WTC11 (cell line): ENCODE measurements around the gene C11orf54.
A peak's percentile ranks its signal among the peaks of the same experiment; 100 is the strongest.

Experiments
- ATF3 ChIP-seq: sonication (generic); formaldehyde crosslinking; conservative IDR thresholded peaks from 2 replicates; pipeline ENCODE4 v1.8.1; 2022; ENCODE audit warnings: mild to moderate bottlenecking, missing genetic modification reagents
- CBFB ChIP-seq: sonication (generic); formaldehyde crosslinking; IDR thresholded peaks from 2 replicates; pipeline ENCODE4 v1.8.1; 2022; ENCODE audit warnings: mild to moderate bottlenecking, low read depth, missing genetic modification reagents
- CREM ChIP-seq: sonication (generic); formaldehyde crosslinking; IDR thresholded peaks from 2 replicates; pipeline ENCODE4 v1.8.1; 2022; ENCODE audit warnings: mild to moderate bottlenecking, missing genetic modification reagents, moderate library complexity
- GABPB1 ChIP-seq: sonication (generic); formaldehyde crosslinking; IDR thresholded peaks from 2 replicates; pipeline ENCODE4 v1.8.1; 2023; ENCODE audit warnings: mild to moderate bottlenecking, missing genetic modification reagents
- HMGA2 ChIP-seq: fragments of 250-450 bp; sonication (Bioruptor Pico); IDR thresholded peaks from 2 replicates; pipeline ENCODE4 v1.4.0; 2021; ENCODE audit warnings: mild to moderate bottlenecking, moderate library complexity
- IRF1 ChIP-seq: sonication (generic); formaldehyde crosslinking; IDR thresholded peaks from 2 replicates; pipeline ENCODE4 v1.8.0; 2023; ENCODE audit warnings: missing genetic modification reagents
- NFYB ChIP-seq: sonication (generic); formaldehyde crosslinking; conservative IDR thresholded peaks from 2 replicates; pipeline ENCODE4 v1.8.0; 2022; ENCODE audit warnings: low read depth, missing genetic modification reagents
- USF1 ChIP-seq: sonication (generic); formaldehyde crosslinking; IDR thresholded peaks from 2 replicates; pipeline ENCODE4 v1.8.0; 2022; ENCODE audit warnings: mild to moderate bottlenecking, missing genetic modification reagents
- ZBTB43 ChIP-seq: sonication (generic); formaldehyde crosslinking; IDR thresholded peaks from 2 replicates; pipeline ENCODE4 v1.8.1; 2023; ENCODE audit warnings: mild to moderate bottlenecking, missing genetic modification reagents
- TF ChIP-seq, protein P1 (sequence below): fragments of 200-600 bp; IDR thresholded peaks from 2 replicates; pipeline ENCODE4 v1.8.0; 2022; ENCODE audit warnings: antibody characterized with exemption
- TF ChIP-seq, protein P2 (sequence below): sonication (generic); formaldehyde crosslinking; IDR thresholded peaks from 2 replicates; pipeline ENCODE4 v1.8.1; 2023; ENCODE audit warnings: mild to moderate bottlenecking, missing genetic modification reagents, borderline replicate concordance
- TF ChIP-seq, protein P3 (sequence below): fragments of 250-450 bp; sonication (Bioruptor Pico); IDR thresholded peaks from 2 replicates; pipeline ENCODE4 v2.1.2; 2022; ENCODE audit warnings: mild to moderate bottlenecking, moderate library complexity

- TF ChIP-seq, protein P1, sequence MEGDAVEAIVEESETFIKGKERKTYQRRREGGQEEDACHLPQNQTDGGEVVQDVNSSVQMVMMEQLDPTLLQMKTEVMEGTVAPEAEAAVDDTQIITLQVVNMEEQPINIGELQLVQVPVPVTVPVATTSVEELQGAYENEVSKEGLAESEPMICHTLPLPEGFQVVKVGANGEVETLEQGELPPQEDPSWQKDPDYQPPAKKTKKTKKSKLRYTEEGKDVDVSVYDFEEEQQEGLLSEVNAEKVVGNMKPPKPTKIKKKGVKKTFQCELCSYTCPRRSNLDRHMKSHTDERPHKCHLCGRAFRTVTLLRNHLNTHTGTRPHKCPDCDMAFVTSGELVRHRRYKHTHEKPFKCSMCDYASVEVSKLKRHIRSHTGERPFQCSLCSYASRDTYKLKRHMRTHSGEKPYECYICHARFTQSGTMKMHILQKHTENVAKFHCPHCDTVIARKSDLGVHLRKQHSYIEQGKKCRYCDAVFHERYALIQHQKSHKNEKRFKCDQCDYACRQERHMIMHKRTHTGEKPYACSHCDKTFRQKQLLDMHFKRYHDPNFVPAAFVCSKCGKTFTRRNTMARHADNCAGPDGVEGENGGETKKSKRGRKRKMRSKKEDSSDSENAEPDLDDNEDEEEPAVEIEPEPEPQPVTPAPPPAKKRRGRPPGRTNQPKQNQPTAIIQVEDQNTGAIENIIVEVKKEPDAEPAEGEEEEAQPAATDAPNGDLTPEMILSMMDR: no peak
- TF ChIP-seq IRF1 (CRISPR knock-in tag) (peak; percentile 54; the same call in 1 of the 2 replicates), NFYB (CRISPR knock-in tag) (no peak), HMGA2 (no peak), USF1 (CRISPR knock-in tag) (0 out of 2 replicates have a peak, but pooled peaks have one; percentile 13), CBFB (CRISPR knock-in tag) (no peak), ZBTB43 (CRISPR knock-in tag) (peak; percentile 23; the same call in 1 of the 2 replicates), CREM (peak; percentile 54; the same call in 1 of the 2 replicates), GABPB1 (peak; percentile 44; the same call in 1 of the 2 replicates), ATF3 (no peak)
- TF ChIP-seq, protein P2, sequence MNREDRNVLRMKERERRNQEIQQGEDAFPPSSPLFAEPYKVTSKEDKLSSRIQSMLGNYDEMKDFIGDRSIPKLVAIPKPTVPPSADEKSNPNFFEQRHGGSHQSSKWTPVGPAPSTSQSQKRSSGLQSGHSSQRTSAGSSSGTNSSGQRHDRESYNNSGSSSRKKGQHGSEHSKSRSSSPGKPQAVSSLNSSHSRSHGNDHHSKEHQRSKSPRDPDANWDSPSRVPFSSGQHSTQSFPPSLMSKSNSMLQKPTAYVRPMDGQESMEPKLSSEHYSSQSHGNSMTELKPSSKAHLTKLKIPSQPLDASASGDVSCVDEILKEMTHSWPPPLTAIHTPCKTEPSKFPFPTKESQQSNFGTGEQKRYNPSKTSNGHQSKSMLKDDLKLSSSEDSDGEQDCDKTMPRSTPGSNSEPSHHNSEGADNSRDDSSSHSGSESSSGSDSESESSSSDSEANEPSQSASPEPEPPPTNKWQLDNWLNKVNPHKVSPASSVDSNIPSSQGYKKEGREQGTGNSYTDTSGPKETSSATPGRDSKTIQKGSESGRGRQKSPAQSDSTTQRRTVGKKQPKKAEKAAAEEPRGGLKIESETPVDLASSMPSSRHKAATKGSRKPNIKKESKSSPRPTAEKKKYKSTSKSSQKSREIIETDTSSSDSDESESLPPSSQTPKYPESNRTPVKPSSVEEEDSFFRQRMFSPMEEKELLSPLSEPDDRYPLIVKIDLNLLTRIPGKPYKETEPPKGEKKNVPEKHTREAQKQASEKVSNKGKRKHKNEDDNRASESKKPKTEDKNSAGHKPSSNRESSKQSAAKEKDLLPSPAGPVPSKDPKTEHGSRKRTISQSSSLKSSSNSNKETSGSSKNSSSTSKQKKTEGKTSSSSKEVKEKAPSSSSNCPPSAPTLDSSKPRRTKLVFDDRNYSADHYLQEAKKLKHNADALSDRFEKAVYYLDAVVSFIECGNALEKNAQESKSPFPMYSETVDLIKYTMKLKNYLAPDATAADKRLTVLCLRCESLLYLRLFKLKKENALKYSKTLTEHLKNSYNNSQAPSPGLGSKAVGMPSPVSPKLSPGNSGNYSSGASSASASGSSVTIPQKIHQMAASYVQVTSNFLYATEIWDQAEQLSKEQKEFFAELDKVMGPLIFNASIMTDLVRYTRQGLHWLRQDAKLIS: 0 out of 2 replicates have a peak, but pooled peaks have one; percentile 24
- TF ChIP-seq, protein P3, sequence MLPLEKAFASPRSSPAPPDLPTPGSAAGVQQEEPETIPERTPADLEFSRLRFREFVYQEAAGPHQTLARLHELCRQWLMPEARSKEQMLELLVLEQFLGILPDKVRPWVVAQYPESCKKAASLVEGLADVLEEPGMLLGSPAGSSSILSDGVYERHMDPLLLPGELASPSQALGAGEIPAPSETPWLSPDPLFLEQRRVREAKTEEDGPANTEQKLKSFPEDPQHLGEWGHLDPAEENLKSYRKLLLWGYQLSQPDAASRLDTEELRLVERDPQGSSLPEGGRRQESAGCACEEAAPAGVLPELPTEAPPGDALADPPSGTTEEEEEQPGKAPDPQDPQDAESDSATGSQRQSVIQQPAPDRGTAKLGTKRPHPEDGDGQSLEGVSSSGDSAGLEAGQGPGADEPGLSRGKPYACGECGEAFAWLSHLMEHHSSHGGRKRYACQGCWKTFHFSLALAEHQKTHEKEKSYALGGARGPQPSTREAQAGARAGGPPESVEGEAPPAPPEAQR: no peak
Observed at GRCh38 chr11:93784145-93784934, 42.9 kb downstream of the C11orf54 start, which contains the start of gene MED17.
